ENCODE measurements around the gene GRHPR.

Gene GRHPR

GRCh38 chr9:37407468-37407867, 15.0 kb upstream of the GRHPR start:
- TF ChIP-seq, protein P1, sequence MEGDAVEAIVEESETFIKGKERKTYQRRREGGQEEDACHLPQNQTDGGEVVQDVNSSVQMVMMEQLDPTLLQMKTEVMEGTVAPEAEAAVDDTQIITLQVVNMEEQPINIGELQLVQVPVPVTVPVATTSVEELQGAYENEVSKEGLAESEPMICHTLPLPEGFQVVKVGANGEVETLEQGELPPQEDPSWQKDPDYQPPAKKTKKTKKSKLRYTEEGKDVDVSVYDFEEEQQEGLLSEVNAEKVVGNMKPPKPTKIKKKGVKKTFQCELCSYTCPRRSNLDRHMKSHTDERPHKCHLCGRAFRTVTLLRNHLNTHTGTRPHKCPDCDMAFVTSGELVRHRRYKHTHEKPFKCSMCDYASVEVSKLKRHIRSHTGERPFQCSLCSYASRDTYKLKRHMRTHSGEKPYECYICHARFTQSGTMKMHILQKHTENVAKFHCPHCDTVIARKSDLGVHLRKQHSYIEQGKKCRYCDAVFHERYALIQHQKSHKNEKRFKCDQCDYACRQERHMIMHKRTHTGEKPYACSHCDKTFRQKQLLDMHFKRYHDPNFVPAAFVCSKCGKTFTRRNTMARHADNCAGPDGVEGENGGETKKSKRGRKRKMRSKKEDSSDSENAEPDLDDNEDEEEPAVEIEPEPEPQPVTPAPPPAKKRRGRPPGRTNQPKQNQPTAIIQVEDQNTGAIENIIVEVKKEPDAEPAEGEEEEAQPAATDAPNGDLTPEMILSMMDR (conservative IDR thresholded peaks at IDR 0.05; ENCODE audit: low read depth, low read length), result peak; percentile 52
- no peak for DNase-seq (ENCODE audit: low read depth)
- H3K4me3 ChIP-seq (ENCODE audit: low read length), result no peak overlapping the region

GRCh38 chr9:37408933-37409710, 13.4 kb upstream of the GRHPR start:
- DNase-seq (ENCODE audit: low read depth), result no peak
- TF ChIP-seq, protein P1 (conservative IDR thresholded peaks at IDR 0.05; ENCODE audit: low read depth, low read length), result no peak

GRCh38 chr9:37410354-37410861, 12.1 kb upstream of the GRHPR start:
- H3K4me3 ChIP-seq (ENCODE audit: low read length), result no peak overlapping the region
- TF ChIP-seq, protein P1 (conservative IDR thresholded peaks at IDR 0.05; ENCODE audit: low read depth, low read length), result no peak
- DNase-seq (ENCODE audit: low read depth), result no peak

More at GRCh38 chr9:37408933-37409710, 13.4 kb upstream of the GRHPR start:
- H3K4me3 ChIP-seq (ENCODE audit: low read length), result no peak overlapping the region

DNA sequence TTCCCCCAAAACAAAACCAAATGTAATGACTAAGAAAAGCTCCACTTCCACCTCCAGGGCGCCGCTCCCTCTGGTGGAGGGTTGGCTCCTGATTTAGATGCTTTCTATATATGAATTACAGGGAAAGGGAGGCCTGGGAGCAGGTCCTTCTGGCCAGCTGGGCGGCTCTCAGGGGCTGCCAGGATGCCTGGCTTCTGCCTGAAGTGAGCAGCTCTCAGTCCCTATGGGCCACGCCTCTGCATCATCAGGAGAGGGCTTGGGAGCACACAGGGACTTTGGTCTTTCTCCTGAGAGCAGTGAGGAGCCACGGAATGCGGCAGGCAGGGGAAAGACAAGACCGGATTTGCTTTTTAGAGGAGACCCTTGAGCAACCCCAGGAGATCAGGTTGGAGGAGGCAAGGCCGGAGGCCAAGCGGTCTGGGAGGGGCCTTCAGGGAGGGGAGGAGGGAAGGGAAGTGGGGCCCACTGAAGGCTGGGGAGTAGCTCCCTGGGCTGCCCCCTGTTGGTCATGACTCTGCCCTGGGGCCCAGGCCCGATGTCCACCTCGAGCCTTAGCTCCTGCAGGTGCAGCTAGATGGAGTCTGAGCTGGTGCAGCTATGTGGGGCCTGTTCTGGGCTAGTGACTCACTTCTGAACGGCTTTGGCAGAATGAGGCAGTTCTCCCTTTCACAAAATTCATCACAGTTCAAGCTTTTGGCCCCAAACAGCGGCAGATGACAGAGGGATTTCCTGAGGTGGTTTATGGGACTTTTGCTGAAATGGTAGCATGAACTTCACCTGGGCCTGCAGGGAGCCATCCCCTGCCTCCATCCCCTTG, 11.3 kb upstream of the GRHPR start:
- H3K4me3 ChIP-seq (ENCODE audit: low read length), result no peak overlapping the region
- TF ChIP-seq, protein P1 (conservative IDR thresholded peaks at IDR 0.05; ENCODE audit: low read depth, low read length), result peak; percentile 58
- no peak for DNase-seq (ENCODE audit: low read depth)

DNA sequence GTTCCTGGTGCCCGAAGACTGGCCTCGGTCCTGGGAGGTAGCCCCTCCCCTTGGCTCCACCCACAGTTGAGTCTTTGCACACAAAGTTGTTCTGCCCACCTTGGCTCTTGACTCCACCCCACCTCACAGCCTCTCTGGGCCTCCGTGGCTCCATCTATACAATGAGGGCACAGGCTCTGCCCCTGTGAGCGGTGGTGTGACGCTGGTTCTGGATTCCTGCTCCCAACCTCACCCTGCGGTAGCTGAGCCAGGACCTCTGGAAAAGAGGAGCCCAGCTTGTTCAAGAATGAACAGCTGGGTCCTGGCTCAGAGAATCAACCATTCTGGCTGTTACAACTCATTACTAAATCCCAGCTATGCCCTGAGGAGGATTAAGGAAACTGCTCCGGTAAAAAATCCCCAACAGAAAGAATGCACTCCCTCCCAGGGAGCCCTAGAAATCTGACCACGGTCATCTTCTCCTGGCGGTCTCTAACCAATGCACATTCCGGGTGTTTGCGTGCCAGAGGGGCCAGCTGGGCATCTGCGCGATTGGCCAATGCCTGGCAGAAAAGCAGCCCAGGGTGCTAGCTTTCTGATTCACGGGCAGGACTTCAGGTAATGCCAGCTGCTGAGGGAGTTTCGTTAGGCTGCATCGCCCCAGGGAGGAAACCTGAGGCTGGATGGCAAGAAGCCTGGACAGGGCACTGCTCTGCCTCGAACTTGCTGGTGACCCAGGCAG, 9.9 kb upstream of the GRHPR start:
- TF ChIP-seq, protein P1 (conservative IDR thresholded peaks at IDR 0.05; ENCODE audit: low read depth, low read length), result no peak
- peak; percentile 73 for DNase-seq (ENCODE audit: low read depth)
- peak overlapping the region; percentile 15 for H3K4me3 ChIP-seq (ENCODE audit: low read length)

GRCh38 chr9:37413311-37413710, 9.2 kb upstream of the GRHPR start:
- no peak overlapping the region for H3K4me3 ChIP-seq (ENCODE audit: low read length)
- TF ChIP-seq, protein P1 (conservative IDR thresholded peaks at IDR 0.05; ENCODE audit: low read depth, low read length), result no peak
- DNase-seq (ENCODE audit: low read depth), result no peak

Data from retinal pigment epithelial cell (primary cell).